K562 (cell line): Measurements from ENCODE around the gene RAB4B. TPM values are rescaled to one million over a fixed set of nuclear protein-coding genes. Genes with fewer than 3 reads are reported as not detected.
A peak's percentile ranks its signal among the peaks of the same experiment; 100 is the strongest.

Experiments used
- ATAC-seq: fragments of 200-7000 bp; cut with Tn5 transposase; 3 replicates; pipeline ENCODE4 v1.9.1; 2020; ENCODE audit warnings: moderate library complexity
- BruUV-seq: library from RNA; stranded (reverse); fragments of 400-500 nt; replicated peaks from 2 replicates; lab custom pipeline; 2021; lab: Mats Ljungman, UMichigan
- CTCF ChIA-PET: fragments of 300-600 bp; formaldehyde crosslinking; extraction: SDS; loops from one replicate; lab custom pipeline; 2021; ENCODE audit warnings: low intra/inter-chr PET ratio; lab: Yijun Ruan, JAX
- POLR2A ChIA-PET: fragments of 300-600, 350-650 bp; sonication (Branson Sonifier 250); formaldehyde crosslinking; extraction: SDS; loops from one replicate; lab custom pipeline; 2021; ENCODE audit warnings: antibody characterized with exemption, inconsistent platforms; lab: Yijun Ruan, JAX
- DNase-seq, 4 experiments: peaks; one replicate each; pipeline versions ENCODE4 v3.0.0 to v3.0.0-alpha.2; 2011 to 2018; ENCODE audit warnings: low spot score in 3 of 4, mixed read lengths in 3 of 4; ENCODE audit errors: extremely low read depth in 1 of 4
- FAIRE-seq: peaks from 2 replicates; lab custom pipeline; 2011; peaks lifted over from hg19 to GRCh38; lab: Jason Lieb, UNC
- H2AFZ ChIP-seq: 2 replicates; pipeline ENCODE4 v1.6.0; 2011; ENCODE audit warnings: low read depth, low read length, control low read depth, inconsistent platforms
- H3K27ac ChIP-seq: fragments of 200-600 bp; 3 replicates; pipeline ENCODE4 v1.8.0; 2011; ENCODE audit warnings: low read depth, mild to moderate bottlenecking, control low read depth, inconsistent platforms, low read length, moderate library complexity, mixed read lengths; ENCODE audit errors: extremely low read depth
- H3K27me3 ChIP-seq, 2 experiments: fragments of 300-600 bp in 1 of 2; 2 replicates in 1 of 2; 3 replicates in 1 of 2; pipeline versions ENCODE4 v1.6.0 to v1.8.0; 2011; ENCODE audit warnings: inconsistent platforms in 2 of 2, low read length in 2 of 2, mild to moderate bottlenecking in 1 of 2, mixed read lengths in 1 of 2, moderate library complexity in 1 of 2; ENCODE audit not compliant: control insufficient read depth in 2 of 2, insufficient read depth in 2 of 2
- H3K36me3 ChIP-seq: fragments of 300-600 bp; 3 replicates; pipeline ENCODE4 v1.8.0; 2011; ENCODE audit warnings: mild to moderate bottlenecking, low read length, inconsistent platforms; ENCODE audit not compliant: control insufficient read depth, insufficient read depth
- H3K4me1 ChIP-seq, 2 experiments: fragments of 200-600 bp in 1 of 2; replicated peaks in 1 of 2; 2 replicates in 1 of 2; 3 replicates in 1 of 2; pipeline versions ENCODE4 v1.5.1 to v1.8.0; 2011; ENCODE audit warnings: inconsistent platforms in 2 of 2, low read length in 2 of 2, mild to moderate bottlenecking in 1 of 2, mixed read lengths in 1 of 2, moderate library complexity in 1 of 2; ENCODE audit not compliant: control insufficient read depth in 2 of 2, insufficient read depth in 2 of 2
- H3K4me2 ChIP-seq: 2 replicates; pipeline ENCODE4 v1.6.1; 2011; ENCODE audit warnings: low read length, control low read depth, inconsistent platforms, mixed read lengths; ENCODE audit not compliant: insufficient read depth
- H3K4me3 ChIP-seq: fragments of 200-600 bp; sonication (generic), shearing (Covaris generic); 2 replicates; pipeline ENCODE4 v1.5.1; 2016; ENCODE audit warnings: control low read depth, inconsistent platforms
- H3K79me2 ChIP-seq: fragments of 200-600 bp; 3 replicates; pipeline ENCODE4 v1.8.0; 2011; ENCODE audit warnings: low read length, inconsistent platforms; ENCODE audit not compliant: control insufficient read depth, insufficient read depth
- H3K9ac ChIP-seq, 2 experiments: 2 replicates each; pipeline versions ENCODE4 v1.6.0 to v1.6.1; 2011; ENCODE audit warnings: low read depth in 2 of 2, low read length in 2 of 2, control low read depth in 1 of 2, inconsistent platforms in 1 of 2, mild to moderate bottlenecking in 1 of 2, mixed read lengths in 1 of 2; ENCODE audit not compliant: insufficient read depth in 1 of 2
- H3K9me1 ChIP-seq: one replicate; pipeline ENCODE4 v1.6.0; 2011; ENCODE audit warnings: inconsistent platforms, mild to moderate bottlenecking, low read length, moderate library complexity; ENCODE audit not compliant: control insufficient read depth, insufficient read depth
- H3K9me3 ChIP-seq: replicated peaks from 2 replicates; pipeline ENCODE4 v1.5.1; 2011; ENCODE audit warnings: low read depth, low read length, inconsistent platforms; ENCODE audit not compliant: control insufficient read depth, insufficient read depth
- H4K20me1 ChIP-seq: replicated peaks from 2 replicates; pipeline ENCODE4 v1.6.1; 2011; ENCODE audit warnings: low read length, inconsistent platforms, mixed read lengths; ENCODE audit not compliant: control insufficient read depth, insufficient read depth
- ATF3 ChIP-seq, 2 experiments: fragments of 450-650 bp in 1 of 2; sonication (generic) in 1 of 2; formaldehyde crosslinking in 1 of 2; IDR thresholded peaks in 1 of 2; conservative IDR thresholded peaks in 1 of 2; 2 replicates each; pipeline versions ENCODE4 v1.6.1 to v1.8.1; 2016 to 2023; ENCODE audit warnings: mild to moderate bottlenecking in 2 of 2, moderate library complexity in 2 of 2, inconsistent platforms in 1 of 2, missing genetic modification reagents in 1 of 2
- CEBPB ChIP-seq: fragments of 450-650 bp; IDR thresholded peaks from 2 replicates; pipeline ENCODE4 v1.6.1; 2016; ENCODE audit warnings: missing genetic modification characterization, missing compliant biosample characterization
- E2F1 ChIP-seq: sonication (generic); formaldehyde crosslinking; IDR thresholded peaks from 2 replicates; pipeline ENCODE4 v1.8.1; 2023; ENCODE audit warnings: mild to moderate bottlenecking, missing genetic modification reagents, moderate library complexity
- JUND ChIP-seq, 2 experiments: IDR thresholded peaks; 2 replicates in 1 of 2; 3 replicates in 1 of 2; pipeline ENCODE4 v1.6.1; 2011; ENCODE audit warnings: borderline replicate concordance in 2 of 2, low read depth in 2 of 2, low read length in 2 of 2, improper control_type of control experiment in 1 of 2, missing biosample characterization in 1 of 2, missing genetic modification characterization in 1 of 2, missing genetic modification reagents in 1 of 2
- NFRKB ChIP-seq: fragments of 450-650 bp; IDR thresholded peaks from 2 replicates; pipeline ENCODE4 v1.6.1; 2016; ENCODE audit warnings: low read depth
- TCF3 ChIP-seq: sonication (generic); formaldehyde crosslinking; IDR thresholded peaks from 2 replicates; pipeline ENCODE4 v1.4.0; 2020; ENCODE audit warnings: mild to moderate bottlenecking, missing genetic modification reagents
- whole genome bisulfite sequencing: fragments of 100-300 bp; shearing (Covaris generic); methylation state at CpG from one replicate; pipeline ENCODE4 v1.1.6; 2016; ENCODE audit warnings: low coverage, mixed read lengths; ENCODE audit not compliant: insufficient coverage; ENCODE audit errors: missing lambda C conversion rate; 5-methylcytosine and 5-hydroxymethylcytosine counted together
- in situ Hi-C: fragments of 300-500 bp; cut with MboI; formaldehyde crosslinking; loops from 4 replicates; pipeline ENCODE4 v1.15.0; 2018; ENCODE audit warnings: inconsistent platforms, mixed read lengths
- intact Hi-C: fragments of 100-400 bp; cut with micrococcal nuclease; formaldehyde crosslinking; loops from 2 replicates; pipeline ENCODE4 v1.14.2; 2022
- polyA plus RNA-seq, 8 experiments: library from polyadenylated mRNA; depleted of rRNA in 4 of 8; stranded (reverse) in 5 of 8; unstranded in 3 of 8; fragments of >200 nt; fragmentation: Nextera tagmentation in 2 of 8; fragmentation: Illumina TruSeq in 1 of 8; extraction: Ambion mirVana in 2 of 8; extraction: Trizol in 1 of 8; gene quantifications; 2 replicates each; pipeline versions ENCODE4 v1.2.1 to v1.2.3, GENCODE V29; 2011 to 2014; ENCODE audit warnings: inconsistent platforms in 1 of 8, missing spikeins in 1 of 8
- total RNA-seq, 7 experiments: library from RNA; depleted of rRNA in 6 of 7; stranded (reverse); fragments of >200 nt in 6 of 7; fragmentation: Illumina TruSeq in 2 of 7; extraction: Trizol in 2 of 7; gene quantifications; 2 replicates each; pipeline versions ENCODE4 v1.2.1 to v1.2.3, GENCODE V29; 2011 to 2021; ENCODE audit warnings: low replicate concordance in 1 of 7

The RAB4B gene
- total and polyA plus RNA-seq, 9 of the 15 experiments (the other 6 are each of a cell fraction or from before 2014, with no cell fraction given), result 0.28 to 20.4 (median 9.0) TPM

GRCh38 chr19:40755248-40755624 lies 22.8 kb upstream of the RAB4B start:
- no peak overlapping the region for H3K4me3 ChIP-seq
- H3K9ac ChIP-seq, result peak overlapping the region in 1 of 2 experiments; percentile 72; a peak in 1 of 4 replicates
- no peak for FAIRE-seq
- in situ Hi-C loops, result no loop called here
- no peak for TF ChIP-seq TCF3 (CRISPR knock-in tag)
- TF ChIP-seq NFRKB, result no peak
- 0 out of 2 replicates have a peak, but pooled peaks have one; percentile 0 for TF ChIP-seq CEBPB (tag)
- TF ChIP-seq, all 486 proteins: peak for 1
- Histone ChIP-seq H2AFZ (no peak overlapping the region), H3K27ac (no peak overlapping the region; the same call in 2 of the 3 replicates), H3K27me3 (no peaks in the 10 kb centered on the region), H4K20me1 (peaks cover 35% of the 10 kb centered on the region), H3K79me2 (peaks cover 81% of the 10 kb centered on the region), H3K4me2 (no peak overlapping the region), H3K9me3 (no peaks in the 10 kb centered on the region), H3K4me1 (peaks cover 18 to 31% of the 10 kb centered on the region in 2 experiments; a peak in 4 of 5 replicates), H3K36me3 (peaks cover 78% of the 10 kb centered on the region), H3K9me1 (peaks cover 3% of the 10 kb centered on the region)
- intact Hi-C loops, result no loop called here
- ChIA-PET POLR2A (interaction anchor here (0.6 to 2.5 kb wide), 5 partner anchors 8 to 235 kb away, joined by 3 to 8 read pairs (median 5); no protein-coding TSS in a partner anchor), CTCF (no interaction called here)
- WGBS, result 91% methylated on average over 1 of the region's 3 CpGs
- BruUV-seq, result no TSS peak
- DNase-seq (no peak), ATAC-seq (no peak)

- Histone ChIP-seq H4K20me1 (peaks cover 35% of the 10 kb centered on the region), H3K79me2 (peaks cover 86% of the 10 kb centered on the region), H3K4me1 (peaks cover 18 to 31% of the 10 kb centered on the region in 2 experiments; a peak in 4 of 5 replicates), H3K9ac (peak overlapping the region in 1 of 2 experiments; percentile 72; a peak in 1 of 4 replicates), H3K9me1 (peaks cover 3% of the 10 kb centered on the region), H2AFZ (no peak overlapping the region), H3K36me3 (peaks cover 83% of the 10 kb centered on the region), H3K4me2 (no peak overlapping the region), H3K4me3 (no peak overlapping the region), H3K9me3 (no peaks in the 10 kb centered on the region), H3K27me3 (no peaks in the 10 kb centered on the region), H3K27ac (no peak overlapping the region; the same call in 2 of the 3 replicates)
- DNase-seq, result no peak
- 97% methylated on average over 8 of the region's 8 CpGs for WGBS
- ChIA-PET POLR2A (interaction anchor here (0.6 to 2.5 kb wide), 4 partner anchors 10 to 50 kb away, joined by 4 to 8 read pairs (median 4); partner anchors contain the start of gene RAB4B), CTCF (no interaction called here)
- 0 out of 2 replicates have a peak, but pooled peaks have one; percentile 28 for TF ChIP-seq ATF3 (IDR thresholded peaks at IDR 0.05)
- TF ChIP-seq ATF3 (CRISPR knock-in tag; conservative IDR thresholded peaks at IDR 0.05), result no peak
- no peak for TF ChIP-seq JUND (IDR thresholded peaks at IDR 0.05; ENCODE audit: borderline replicate concordance, low read depth, low read length)
- TF ChIP-seq JUND (tag; IDR thresholded peaks at IDR 0.05; ENCODE audit: borderline replicate concordance, low read depth, low read length), result 0 out of 3 replicates have a peak, but pooled peaks have one; percentile 24
- TF ChIP-seq E2F1, result no peak
- in situ Hi-C loops, result no loop called here
- intact Hi-C loops, result no loop called here
- no peak for ATAC-seq
- no TSS peak for BruUV-seq
- FAIRE-seq, result no peak
Measured at GRCh38 chr19:40755791-40756190, 22.3 kb upstream of the RAB4B start.
